Kidney epithelial cell (primary cell): ENCODE results near the gene HEG1. TPM values are rescaled to one million over a fixed set of nuclear protein-coding genes. Genes with fewer than 3 reads are reported as not detected.

ENCODE experiments used
- DNase-seq: peaks from one replicate; pipeline ENCODE4 v3.0.0-alpha.2; 2010; ENCODE audit warnings: low read depth
- H3K27me3 ChIP-seq: 2 replicates; pipeline ENCODE4 v1.6.0; 2011; ENCODE audit warnings: low read length; ENCODE audit not compliant: control insufficient read depth, insufficient read depth
- H3K36me3 ChIP-seq: 2 replicates; pipeline ENCODE4 v1.5.1; 2011; ENCODE audit warnings: low read length; ENCODE audit not compliant: control insufficient read depth, insufficient read depth
- H3K4me3 ChIP-seq: 2 replicates; pipeline ENCODE4 v1.5.1; 2011; ENCODE audit warnings: low read depth, mild to moderate bottlenecking, control low read depth, low read length
- total RNA-seq: library from RNA; depleted of rRNA; stranded (reverse); fragments of >200 nt; gene quantifications from 2 replicates; pipeline ENCODE4 v1.2.3, GENCODE V29; 2015
- TF ChIP-seq, protein P1 (sequence below): IDR thresholded peaks from 2 replicates; pipeline ENCODE4 v1.5.1; 2011; ENCODE audit warnings: mild to moderate bottlenecking, moderate library complexity, low read length, control low read depth, inconsistent platforms; ENCODE audit not compliant: insufficient read depth, poor library complexity, severe bottlenecking

Gene HEG1
- total RNA-seq, 1 donor from 2014 or later: 17.4 TPM

DNA sequence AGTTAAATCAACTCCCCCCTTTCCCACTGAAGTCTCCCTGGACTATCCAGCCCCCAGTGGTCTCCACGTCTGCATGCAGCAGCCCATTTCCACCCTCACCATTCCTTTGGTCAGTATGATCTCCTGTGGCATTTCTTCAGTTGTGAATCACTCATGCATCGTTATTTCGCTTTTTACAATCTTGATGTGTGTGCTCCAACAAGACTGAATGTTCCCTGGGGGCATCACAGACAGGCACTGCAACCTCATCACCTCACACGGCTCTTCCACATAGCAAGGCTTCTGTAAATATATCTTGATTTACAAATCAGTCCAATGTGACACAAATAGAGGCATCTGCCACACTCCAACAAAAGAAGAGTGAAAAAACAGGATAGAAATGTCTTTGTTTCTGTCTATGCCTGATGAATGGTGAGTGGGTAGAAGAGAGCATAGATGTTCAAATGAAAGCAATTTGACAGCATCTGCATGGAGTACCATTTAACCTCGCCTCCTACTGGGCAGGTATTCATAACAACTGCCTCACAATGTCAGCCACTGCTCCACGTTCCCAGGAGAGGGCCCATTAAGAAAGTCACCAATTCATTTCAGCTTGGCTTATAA, 5.2 kb downstream of the HEG1 start:
- TF ChIP-seq, protein P1, sequence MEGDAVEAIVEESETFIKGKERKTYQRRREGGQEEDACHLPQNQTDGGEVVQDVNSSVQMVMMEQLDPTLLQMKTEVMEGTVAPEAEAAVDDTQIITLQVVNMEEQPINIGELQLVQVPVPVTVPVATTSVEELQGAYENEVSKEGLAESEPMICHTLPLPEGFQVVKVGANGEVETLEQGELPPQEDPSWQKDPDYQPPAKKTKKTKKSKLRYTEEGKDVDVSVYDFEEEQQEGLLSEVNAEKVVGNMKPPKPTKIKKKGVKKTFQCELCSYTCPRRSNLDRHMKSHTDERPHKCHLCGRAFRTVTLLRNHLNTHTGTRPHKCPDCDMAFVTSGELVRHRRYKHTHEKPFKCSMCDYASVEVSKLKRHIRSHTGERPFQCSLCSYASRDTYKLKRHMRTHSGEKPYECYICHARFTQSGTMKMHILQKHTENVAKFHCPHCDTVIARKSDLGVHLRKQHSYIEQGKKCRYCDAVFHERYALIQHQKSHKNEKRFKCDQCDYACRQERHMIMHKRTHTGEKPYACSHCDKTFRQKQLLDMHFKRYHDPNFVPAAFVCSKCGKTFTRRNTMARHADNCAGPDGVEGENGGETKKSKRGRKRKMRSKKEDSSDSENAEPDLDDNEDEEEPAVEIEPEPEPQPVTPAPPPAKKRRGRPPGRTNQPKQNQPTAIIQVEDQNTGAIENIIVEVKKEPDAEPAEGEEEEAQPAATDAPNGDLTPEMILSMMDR: no peak
- no peak for DNase-seq
- H3K27me3 ChIP-seq: no peaks in the 10 kb centered on the region
- H3K36me3 ChIP-seq: no peaks in the 10 kb centered on the region
- no peak overlapping the region for H3K4me3 ChIP-seq

DNA sequence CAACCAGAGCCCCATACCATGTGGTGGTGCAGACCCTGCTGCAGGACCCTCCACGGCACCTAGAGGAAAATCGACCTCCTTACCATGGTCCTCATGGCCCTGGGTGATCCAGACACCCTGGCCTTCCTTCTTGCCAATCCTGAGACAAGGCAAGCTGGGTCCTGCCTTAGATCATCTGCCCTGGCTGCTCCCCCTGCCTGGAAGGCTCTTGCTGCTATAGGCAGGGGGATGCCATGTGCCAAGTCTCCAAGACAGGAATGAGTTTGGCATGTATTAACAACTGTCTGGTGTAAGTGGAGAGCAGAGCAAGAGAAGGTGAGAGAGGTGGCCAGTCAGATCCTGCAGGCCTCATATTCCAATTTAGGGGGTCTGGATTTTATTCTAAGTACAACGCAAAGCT, 7.5 kb downstream of the HEG1 start:
- no peak overlapping the region for H3K4me3 ChIP-seq
- H3K27me3 ChIP-seq: no peaks in the 10 kb centered on the region
- TF ChIP-seq, protein P1: no peak
- no peaks in the 10 kb centered on the region for H3K36me3 ChIP-seq
- DNase-seq: no peak

DNA sequence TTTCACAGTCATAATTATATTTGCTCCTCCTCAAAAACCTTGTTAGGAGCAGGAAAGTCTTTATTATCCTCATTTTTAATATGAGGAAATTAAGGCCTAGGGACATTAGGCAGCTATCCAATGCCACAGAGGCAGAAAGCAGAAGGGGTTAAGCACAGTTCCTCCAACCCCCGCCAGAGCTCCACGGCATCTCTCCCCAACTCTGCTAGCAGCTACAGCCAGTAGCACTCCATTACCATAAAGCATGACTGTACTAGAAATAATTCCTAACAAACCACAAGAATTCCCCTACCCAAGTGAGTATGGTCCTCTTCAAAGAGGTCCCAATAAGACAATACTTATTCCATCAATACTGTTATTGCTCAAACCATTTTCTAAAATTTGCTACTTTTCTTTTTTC, 9.8 kb downstream of the HEG1 start:
- no peaks in the 10 kb centered on the region for H3K27me3 ChIP-seq
- TF ChIP-seq, protein P1: peak; percentile 31
- H3K4me3 ChIP-seq: no peak overlapping the region
- H3K36me3 ChIP-seq: no peaks in the 10 kb centered on the region
- DNase-seq: no peak

DNA sequence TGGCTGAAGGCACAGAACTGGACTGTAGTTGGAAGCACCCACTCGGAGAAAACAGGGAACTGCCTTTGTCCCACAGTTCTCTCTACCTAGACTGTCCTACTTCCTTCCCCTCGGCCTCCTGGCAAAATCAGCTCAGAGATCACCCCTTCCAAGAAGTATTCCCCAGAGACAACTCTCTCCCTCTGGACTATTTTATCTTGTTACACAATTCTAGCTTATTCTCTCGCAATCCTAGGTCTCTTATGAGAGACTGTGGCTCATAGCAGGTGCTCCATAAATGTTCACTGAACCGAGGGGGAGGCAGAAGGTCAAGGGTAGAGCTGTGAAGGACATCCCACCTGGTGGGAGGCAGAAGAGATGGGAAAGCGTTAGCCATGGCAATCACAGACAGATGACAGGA, 10.6 kb downstream of the HEG1 start:
- Histone ChIP-seq H3K36me3 (no peaks in the 10 kb centered on the region), H3K4me3 (no peak overlapping the region), H3K27me3 (no peaks in the 10 kb centered on the region)
- TF ChIP-seq, protein P1: no peak
- DNase-seq: no peak

DNA sequence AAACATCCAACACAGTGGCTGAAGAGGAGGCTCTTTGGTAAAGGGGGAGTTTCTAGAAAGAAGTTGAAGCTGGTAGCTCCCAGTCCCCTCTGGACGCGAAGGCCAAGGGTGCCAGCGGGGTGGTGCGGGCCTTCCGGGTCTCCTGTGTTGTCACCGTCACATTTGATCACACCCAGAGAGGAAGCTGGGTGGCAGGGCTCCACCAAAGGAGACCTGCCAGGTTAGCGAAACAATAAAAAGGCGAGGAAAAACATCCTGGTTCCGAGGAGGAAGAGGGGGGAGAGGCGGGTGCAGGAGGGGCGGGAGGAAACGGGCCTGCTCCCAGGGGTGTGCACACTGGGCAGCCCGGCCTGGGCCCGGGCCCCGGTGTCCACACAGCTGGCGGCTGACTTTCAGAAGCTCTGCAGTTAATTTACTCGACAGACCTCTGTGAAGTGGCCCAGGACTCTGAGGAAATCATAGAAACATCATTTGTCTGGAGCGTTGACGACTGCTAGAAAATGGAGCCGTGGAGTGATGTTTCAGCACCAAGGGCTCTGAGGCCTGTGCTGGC, 12.1 kb downstream of the HEG1 start:
- TF ChIP-seq, protein P1: no peak

More for the DNA sequence above, 12.1 kb downstream of the HEG1 start:
- Histone ChIP-seq H3K36me3 (no peaks in the 10 kb centered on the region), H3K4me3 (no peak overlapping the region), H3K27me3 (no peaks in the 10 kb centered on the region)
- DNase-seq: no peak
